Measurements from ENCODE around the gene GGT7. TPM values are rescaled to one million over a fixed set of nuclear protein-coding genes. Genes with fewer than 3 reads are reported as not detected.
"Not testable (repeated sequence)": the region's sequence is repeated elsewhere in the genome, so short reads cannot be mapped to it uniquely, and the experiment has no call there.

Gene GGT7
- polyA plus RNA-seq, 1 donor from 2014 or later: 42.9 TPM

GRCh38 chr20:34808583-34808982 is 64.1 kb downstream of the GGT7 start:
- Histone ChIP-seq H4K20me1 (ENCODE audit: insufficient read depth) (peaks cover 5% of the 10 kb centered on the region), H3K27me3 (ENCODE audit: insufficient read depth, low read depth, low read length) (no peaks in the 10 kb centered on the region), H3K9me3 (ENCODE audit: low read length) (no peaks in the 10 kb centered on the region), H3K79me2 (replicated peaks; ENCODE audit: insufficient read depth, low read length) (peaks cover 36% of the 10 kb centered on the region), H3K4me2 (ENCODE audit: low read length) (no peak overlapping the region), H3K27ac (ENCODE audit: low read length) (no peak overlapping the region), H3K4me3 (ENCODE audit: low read length) (no peak overlapping the region), H3K36me3 (ENCODE audit: insufficient read depth, low read length) (no peaks in the 10 kb centered on the region), H3K9me2 (ENCODE audit: insufficient read depth, low read length) (no peaks in the 10 kb centered on the region), H3F3A (ENCODE audit: insufficient read depth, low read length, poor library complexity, severe bottlenecking) (no peaks in the 10 kb centered on the region), H2AFZ (ENCODE audit: low read depth, low read length) (no peak overlapping the region), H3K9ac (ENCODE audit: low read length) (no peak overlapping the region)
- TF ChIP-seq CTCF (IDR thresholded peaks at IDR 0.05; ENCODE audit: poor library complexity, severe bottlenecking) (no peak), RAD21 (conservative IDR thresholded peaks at IDR 0.05) (no peak), POLR2AphosphoS5 (IDR thresholded peaks at IDR 0.05) (no peak), EP300 (conservative IDR thresholded peaks at IDR 0.05; ENCODE audit: poor library complexity, severe bottlenecking) (no peak), EZH2 (IDR thresholded peaks at IDR 0.05; ENCODE audit: borderline replicate concordance, insufficient read depth, low read length, poor library complexity, severe bottlenecking) (no peak)

GRCh38 chr20:34807944-34808465 is 64.7 kb downstream of the GGT7 start:
- peaks cover 31% of the 10 kb centered on the region for H3K79me2 ChIP-seq (replicated peaks; ENCODE audit: insufficient read depth, low read length)
- H3K9ac ChIP-seq (ENCODE audit: low read length); H3K27me3 ChIP-seq (ENCODE audit: insufficient read depth, low read depth, low read length); H3K9me3 ChIP-seq (ENCODE audit: low read length); H3F3A ChIP-seq (ENCODE audit: insufficient read depth, low read length, poor library complexity, severe bottlenecking); H3K27ac ChIP-seq (ENCODE audit: low read length); H3K36me3 ChIP-seq (ENCODE audit: insufficient read depth, low read length); H4K20me1 ChIP-seq (ENCODE audit: insufficient read depth); H3K9me2 ChIP-seq (ENCODE audit: insufficient read depth, low read length); H3K4me3 ChIP-seq (ENCODE audit: low read length); H3K4me2 ChIP-seq (ENCODE audit: low read length); H2AFZ ChIP-seq (ENCODE audit: low read depth, low read length): not testable (repeated sequence)

GRCh38 chr20:34806255-34806654 is 66.4 kb downstream of the GGT7 start:
- Histone ChIP-seq H3K36me3 (ENCODE audit: insufficient read depth, low read length) (no peaks in the 10 kb centered on the region), H3K4me3 (ENCODE audit: low read length) (no peak overlapping the region), H3K27ac (ENCODE audit: low read length) (no peak overlapping the region), H2AFZ (ENCODE audit: low read depth, low read length) (no peak overlapping the region), H3K9me2 (ENCODE audit: insufficient read depth, low read length) (no peaks in the 10 kb centered on the region), H3F3A (ENCODE audit: insufficient read depth, low read length, poor library complexity, severe bottlenecking) (no peaks in the 10 kb centered on the region), H3K9ac (ENCODE audit: low read length) (no peak overlapping the region), H3K27me3 (ENCODE audit: insufficient read depth, low read depth, low read length) (no peaks in the 10 kb centered on the region), H4K20me1 (ENCODE audit: insufficient read depth) (no peaks in the 10 kb centered on the region), H3K79me2 (replicated peaks; ENCODE audit: insufficient read depth, low read length) (peaks cover 27% of the 10 kb centered on the region), H3K9me3 (ENCODE audit: low read length) (no peaks in the 10 kb centered on the region), H3K4me2 (ENCODE audit: low read length) (no peak overlapping the region)
- no peak for TF ChIP-seq CTCF (IDR thresholded peaks at IDR 0.05; ENCODE audit: poor library complexity, severe bottlenecking)
- TF ChIP-seq EZH2 (IDR thresholded peaks at IDR 0.05; ENCODE audit: borderline replicate concordance, insufficient read depth, low read length, poor library complexity, severe bottlenecking): no peak
- no peak for TF ChIP-seq RAD21 (conservative IDR thresholded peaks at IDR 0.05)
- no peak for TF ChIP-seq TAF1 (IDR thresholded peaks at IDR 0.05; ENCODE audit: low read depth)
- TF ChIP-seq REST (IDR thresholded peaks at IDR 0.05; ENCODE audit: borderline replicate concordance): no peak
- TF ChIP-seq SMC3 (conservative IDR thresholded peaks at IDR 0.05; ENCODE audit: poor library complexity): no peak
- TF ChIP-seq EP300 (conservative IDR thresholded peaks at IDR 0.05; ENCODE audit: poor library complexity, severe bottlenecking): no peak
- no peak for TF ChIP-seq POLR2AphosphoS5 (IDR thresholded peaks at IDR 0.05)
- no peak for TF ChIP-seq MXI1 (conservative IDR thresholded peaks at IDR 0.05; ENCODE audit: poor library complexity, severe bottlenecking)
